Adipocyte (in vitro differentiated cells): Measurements from ENCODE around the gene SLC13A3.

Source experiments
- DNase-seq: peaks from one replicate; pipeline ENCODE4 v3.0.0-alpha.2; 2015; ENCODE audit warnings: low read depth
- H3K27me3 ChIP-seq: replicated peaks from 2 replicates; pipeline ENCODE4 v1.7.0; 2013; ENCODE audit warnings: mild to moderate bottlenecking, low read length, moderate library complexity; ENCODE audit not compliant: control insufficient read depth, insufficient read depth
- H3K36me3 ChIP-seq: 2 replicates; pipeline ENCODE4 v1.7.0; 2013; ENCODE audit warnings: low read length, mild to moderate bottlenecking, moderate library complexity; ENCODE audit not compliant: control insufficient read depth, insufficient read depth, severe bottlenecking
- H3K4me1 ChIP-seq: 2 replicates; pipeline ENCODE4 v1.7.0; 2013; ENCODE audit warnings: mild to moderate bottlenecking, low read length, moderate library complexity; ENCODE audit not compliant: control insufficient read depth, insufficient read depth
- H3K4me3 ChIP-seq: 2 replicates; pipeline ENCODE4 v1.7.0; 2013; ENCODE audit warnings: mild to moderate bottlenecking, low read length, moderate library complexity
- H3K9ac ChIP-seq: 2 replicates; pipeline ENCODE4 v1.7.0; 2013; ENCODE audit warnings: mild to moderate bottlenecking, low read length, moderate library complexity
- H3K9me3 ChIP-seq: 2 replicates; pipeline ENCODE4 v1.7.0; 2013; ENCODE audit warnings: mild to moderate bottlenecking, low read length, moderate library complexity; ENCODE audit not compliant: control insufficient read depth

The SLC13A3 gene

GRCh38 chr20:46558511-46558959 lies 92.7 kb downstream of the SLC13A3 start:
- Histone ChIP-seq H3K9me3 (no peaks in the 10 kb centered on the region), H3K4me1 (peaks cover 38% of the 10 kb centered on the region), H3K9ac (peak overlapping the region; percentile 15), H3K27me3 (no peaks in the 10 kb centered on the region), H3K36me3 (no peaks in the 10 kb centered on the region), H3K4me3 (no peak overlapping the region)
- peak; percentile 51 for DNase-seq

- no peaks in the 10 kb centered on the region for H3K27me3 ChIP-seq
- peak; percentile 43 for DNase-seq
- no peaks in the 10 kb centered on the region for H3K9me3 ChIP-seq
- no peak overlapping the region for H3K4me3 ChIP-seq
- no peak overlapping the region for H3K9ac ChIP-seq
- no peaks in the 10 kb centered on the region for H3K36me3 ChIP-seq
- peaks cover 33% of the 10 kb centered on the region for H3K4me1 ChIP-seq
Observed at GRCh38 chr20:46557231-46557956, 93.9 kb downstream of the SLC13A3 start.

GRCh38 chr20:46555370-46555956 lies 95.8 kb downstream of the SLC13A3 start:
- H3K27me3 ChIP-seq, result no peaks in the 10 kb centered on the region
- no peak for DNase-seq
- H3K4me1 ChIP-seq, result peaks cover 27% of the 10 kb centered on the region
- H3K9ac ChIP-seq, result no peak overlapping the region
- no peaks in the 10 kb centered on the region for H3K36me3 ChIP-seq
- no peak overlapping the region for H3K4me3 ChIP-seq
- no peaks in the 10 kb centered on the region for H3K9me3 ChIP-seq

DNA sequence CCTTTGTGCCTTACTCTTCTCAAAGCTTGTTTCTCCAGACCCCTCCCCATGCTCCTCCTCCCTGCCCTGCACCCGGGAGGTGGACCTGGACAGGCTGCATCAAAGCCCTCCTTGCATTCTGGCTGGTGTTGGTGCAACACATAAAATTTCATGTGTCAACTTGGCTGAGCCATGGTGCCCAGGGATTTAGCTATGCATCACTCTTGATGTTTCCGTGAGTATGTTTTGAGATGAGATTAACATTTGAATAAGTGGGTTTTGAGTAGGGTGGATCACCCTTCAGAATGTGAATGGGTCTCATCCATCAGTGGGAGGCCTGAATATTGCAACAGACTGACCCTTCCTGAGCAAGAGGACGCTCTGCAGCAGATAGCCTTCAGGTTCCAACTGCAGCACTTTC lies 96.4 kb downstream of the SLC13A3 start:
- H3K4me1 ChIP-seq, result peaks cover 27% of the 10 kb centered on the region
- H3K4me3 ChIP-seq, result no peak overlapping the region
- H3K36me3 ChIP-seq, result no peaks in the 10 kb centered on the region
- no peaks in the 10 kb centered on the region for H3K9me3 ChIP-seq
- no peaks in the 10 kb centered on the region for H3K27me3 ChIP-seq
- DNase-seq, result no peak
- no peak overlapping the region for H3K9ac ChIP-seq

DNA sequence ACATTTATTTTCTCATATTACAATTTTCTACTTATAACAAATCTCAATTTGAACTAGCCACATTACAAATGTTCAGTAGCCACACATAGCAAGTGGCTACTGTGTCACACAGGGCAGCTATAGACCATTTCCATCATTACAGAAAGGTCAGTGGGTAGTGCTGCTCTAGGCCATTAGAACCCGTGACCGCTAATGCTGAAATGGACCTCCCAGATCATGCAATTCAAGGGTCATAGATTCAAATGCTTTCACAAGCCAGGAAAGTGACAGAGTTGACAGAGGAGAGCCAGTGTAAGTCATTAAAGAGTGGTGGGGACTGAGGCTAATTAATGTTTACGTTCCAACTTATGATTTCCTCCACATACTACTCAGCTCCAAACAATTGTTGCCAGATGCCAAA lies 97.3 kb downstream of the SLC13A3 start:
- H3K27me3 ChIP-seq, result no peaks in the 10 kb centered on the region
- no peaks in the 10 kb centered on the region for H3K36me3 ChIP-seq
- no peak for DNase-seq
- H3K9me3 ChIP-seq, result no peaks in the 10 kb centered on the region
- no peak overlapping the region for H3K4me3 ChIP-seq
- no peak overlapping the region for H3K9ac ChIP-seq
- peaks cover 21% of the 10 kb centered on the region for H3K4me1 ChIP-seq

GRCh38 chr20:46552460-46553420 lies 98.5 kb downstream of the SLC13A3 start:
- Histone ChIP-seq H3K4me1 (peaks cover 10% of the 10 kb centered on the region), H3K4me3 (no peak overlapping the region), H3K27me3 (peaks cover 4% of the 10 kb centered on the region), H3K9me3 (no peaks in the 10 kb centered on the region), H3K9ac (no peak overlapping the region), H3K36me3 (no peaks in the 10 kb centered on the region)
- DNase-seq, result no peak

GRCh38 chr20:46551522-46552381 lies 99.5 kb downstream of the SLC13A3 start:
- no peaks in the 10 kb centered on the region for H3K36me3 ChIP-seq
- no peak for DNase-seq
- no peak overlapping the region for H3K4me3 ChIP-seq
- peaks cover under 1% of the 10 kb centered on the region for H3K4me1 ChIP-seq
- peaks cover 7% of the 10 kb centered on the region for H3K27me3 ChIP-seq
- H3K9me3 ChIP-seq, result no peaks in the 10 kb centered on the region
- H3K9ac ChIP-seq, result no peak overlapping the region

DNA sequence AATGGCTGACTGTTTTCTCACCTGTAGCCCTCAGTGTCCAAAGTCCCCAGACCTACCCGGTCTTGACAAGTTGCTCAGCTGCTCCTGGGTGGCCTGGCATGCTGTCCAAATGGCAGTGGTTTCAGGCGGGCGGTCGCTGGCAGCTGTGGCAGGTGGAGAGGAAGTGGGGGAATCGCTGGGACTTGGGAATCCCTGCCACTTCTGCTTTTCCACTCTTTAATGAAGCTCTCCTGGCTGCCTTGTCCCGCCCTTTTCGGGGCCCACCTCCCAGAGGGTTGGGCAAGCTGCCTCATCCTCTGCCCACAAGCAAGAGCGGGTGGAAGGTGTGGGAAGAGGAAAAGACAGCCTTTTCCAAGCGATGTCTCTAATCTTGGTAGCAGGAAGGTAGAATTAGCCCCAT lies 100.8 kb downstream of the SLC13A3 start, which contains the start of gene OCSTAMP:
Gene OCSTAMP, minus strand, starts transcription at position 194 of the 400 bp plus-strand sequence. Its CDS starts 94 bp downstream, at position 100.
- no peak for DNase-seq
- H3K9ac ChIP-seq, result no peak within 1 kb of the TSS
- H3K27me3 ChIP-seq, result peaks cover 7% of the 10 kb centered on the region
- no peaks in the 10 kb centered on the region for H3K36me3 ChIP-seq
- no peaks in the 10 kb centered on the region for H3K4me1 ChIP-seq
- no peak within 1 kb of the TSS for H3K4me3 ChIP-seq
- no peaks in the 10 kb centered on the region for H3K9me3 ChIP-seq

DNA sequence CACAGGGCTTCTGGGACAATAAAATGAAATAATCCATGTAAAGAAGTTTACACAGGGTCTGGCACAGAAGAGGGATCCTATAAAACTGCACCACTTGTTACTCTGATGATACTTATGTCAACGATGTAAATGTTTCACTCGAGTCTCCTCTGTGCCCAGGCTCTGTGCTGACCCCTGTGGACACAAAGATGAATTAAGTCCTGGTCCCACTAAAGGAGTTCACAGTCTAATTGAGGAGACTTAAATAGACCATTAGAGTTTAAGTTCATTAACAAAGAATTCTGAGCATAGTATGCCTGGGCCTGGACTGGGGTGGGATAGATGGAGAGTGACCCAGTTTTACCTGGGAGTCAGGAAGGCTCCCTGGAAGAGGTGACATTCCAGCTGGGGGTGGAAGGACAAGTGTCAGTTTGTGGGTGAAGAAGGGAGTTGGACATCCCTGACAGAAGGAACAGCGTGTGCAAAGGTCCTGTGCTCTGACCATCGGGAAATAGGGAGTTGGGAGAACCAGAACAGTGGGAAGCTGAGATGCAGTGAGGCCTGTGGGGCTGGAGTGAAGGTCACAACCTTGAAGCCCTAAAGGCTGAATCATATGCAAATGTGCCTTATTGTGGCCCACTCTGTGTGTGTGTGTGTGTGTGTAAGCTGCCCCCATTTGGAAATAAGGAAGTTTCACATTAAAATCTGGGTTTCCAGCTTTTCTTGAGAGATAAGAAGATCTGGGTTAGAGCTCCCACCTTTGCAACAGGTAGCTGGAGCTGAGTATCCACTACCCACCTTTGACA lies 101.9 kb downstream of the SLC13A3 start:
- no peaks in the 10 kb centered on the region for H3K9me3 ChIP-seq
- no peaks in the 10 kb centered on the region for H3K36me3 ChIP-seq
- no peak overlapping the region for H3K9ac ChIP-seq
- H3K27me3 ChIP-seq, result peaks cover 7% of the 10 kb centered on the region
- peaks cover 7% of the 10 kb centered on the region for H3K4me1 ChIP-seq
- no peak for DNase-seq
- H3K4me3 ChIP-seq, result no peak overlapping the region

GRCh38 chr20:46548688-46549087 lies 102.6 kb downstream of the SLC13A3 start:
- Histone ChIP-seq H3K4me1 (peaks cover 10% of the 10 kb centered on the region), H3K36me3 (no peaks in the 10 kb centered on the region), H3K4me3 (no peak overlapping the region), H3K27me3 (peaks cover 7% of the 10 kb centered on the region), H3K9me3 (no peaks in the 10 kb centered on the region), H3K9ac (no peak overlapping the region)
- DNase-seq, result no peak
